Middle frontal gyrus (tissue), 1 donor: Measurements from ENCODE around the gene RMDN3.

Experiments
- DNase-seq: peaks from one replicate; pipeline ENCODE4 v3.0.0-alpha.2; 2015; ENCODE audit warnings: low spot score; ENCODE audit errors: extremely low spot score

RMDN3 gene

DNA sequence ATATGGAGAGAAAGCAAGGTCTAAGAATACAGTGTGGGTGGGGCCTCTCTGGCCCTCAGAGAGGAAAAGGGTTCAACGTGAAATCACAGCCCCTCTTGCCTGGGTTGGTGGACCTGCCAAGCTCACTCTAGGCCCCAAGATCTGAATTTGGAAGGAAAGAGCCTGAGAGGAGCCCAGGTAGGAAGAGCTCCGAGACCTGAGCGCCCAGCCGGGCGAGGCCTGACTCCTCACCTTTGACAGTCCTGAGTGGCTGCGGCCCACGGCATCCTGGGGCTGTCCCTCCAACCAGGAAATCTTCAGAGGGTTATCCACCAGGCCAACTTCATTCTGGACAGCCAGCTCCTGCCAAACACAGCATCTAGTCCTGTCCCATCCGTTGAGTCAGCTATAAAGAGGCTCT is 18.4 kb upstream of the RMDN3 start:
- DNase-seq = no peak

GRCh38 chr15:40772014-40772413 is 17.0 kb upstream of the RMDN3 start:
- no peak for DNase-seq

- no peak for DNase-seq
Measured at GRCh38 chr15:40771242-40771641, 16.2 kb upstream of the RMDN3 start.

GRCh38 chr15:40770147-40770721 is 15.2 kb upstream of the RMDN3 start:
- no peak for DNase-seq

DNA sequence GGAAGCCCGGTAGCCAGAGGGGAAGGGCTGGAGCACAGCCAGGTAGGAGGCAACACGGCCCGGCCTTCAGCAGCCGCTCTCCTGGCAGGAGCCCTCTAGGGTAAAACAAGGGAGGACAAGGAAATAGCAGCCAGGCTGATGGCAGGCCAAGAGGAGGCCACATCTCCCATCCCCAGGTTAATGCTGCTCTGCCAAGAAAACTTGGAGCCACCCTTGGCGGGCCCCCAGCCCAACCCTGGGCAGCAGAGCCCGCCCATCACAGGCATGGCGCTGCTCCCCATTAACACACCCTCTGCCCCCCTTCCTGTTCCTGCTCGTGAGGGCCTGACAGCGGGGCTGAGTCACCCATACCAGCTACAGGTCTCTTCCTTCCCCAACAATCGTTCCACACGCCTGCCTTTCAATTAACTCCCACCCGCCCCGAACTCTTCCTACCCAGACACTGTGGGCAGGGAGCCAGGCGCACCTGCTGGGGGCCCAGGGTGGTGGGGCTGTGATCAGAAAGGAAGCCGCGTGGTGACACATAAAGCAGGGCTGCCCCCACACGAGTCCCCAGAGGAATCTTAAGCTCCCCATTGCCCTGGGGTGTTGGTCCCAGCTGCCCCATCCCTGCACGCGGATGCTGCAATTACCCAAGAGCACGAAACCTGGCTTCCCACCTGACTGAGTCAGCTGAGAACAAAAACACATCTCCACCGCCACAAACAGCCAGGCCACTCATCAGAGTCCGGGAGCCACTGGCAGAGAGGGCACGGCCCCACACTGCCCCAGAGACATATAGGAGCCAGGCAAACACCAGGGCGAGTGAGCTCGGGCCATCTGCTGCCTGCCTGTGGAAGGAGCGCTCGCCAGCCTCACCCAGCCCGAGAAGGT is 14.5 kb upstream of the RMDN3 start, which contains the start of gene C15orf62:
TSS of gene C15orf62 (plus strand) at position 707 of the 873 bp plus-strand sequence. CDS start 516 bp downstream, outside the sequence.
- no peak for DNase-seq

DNA sequence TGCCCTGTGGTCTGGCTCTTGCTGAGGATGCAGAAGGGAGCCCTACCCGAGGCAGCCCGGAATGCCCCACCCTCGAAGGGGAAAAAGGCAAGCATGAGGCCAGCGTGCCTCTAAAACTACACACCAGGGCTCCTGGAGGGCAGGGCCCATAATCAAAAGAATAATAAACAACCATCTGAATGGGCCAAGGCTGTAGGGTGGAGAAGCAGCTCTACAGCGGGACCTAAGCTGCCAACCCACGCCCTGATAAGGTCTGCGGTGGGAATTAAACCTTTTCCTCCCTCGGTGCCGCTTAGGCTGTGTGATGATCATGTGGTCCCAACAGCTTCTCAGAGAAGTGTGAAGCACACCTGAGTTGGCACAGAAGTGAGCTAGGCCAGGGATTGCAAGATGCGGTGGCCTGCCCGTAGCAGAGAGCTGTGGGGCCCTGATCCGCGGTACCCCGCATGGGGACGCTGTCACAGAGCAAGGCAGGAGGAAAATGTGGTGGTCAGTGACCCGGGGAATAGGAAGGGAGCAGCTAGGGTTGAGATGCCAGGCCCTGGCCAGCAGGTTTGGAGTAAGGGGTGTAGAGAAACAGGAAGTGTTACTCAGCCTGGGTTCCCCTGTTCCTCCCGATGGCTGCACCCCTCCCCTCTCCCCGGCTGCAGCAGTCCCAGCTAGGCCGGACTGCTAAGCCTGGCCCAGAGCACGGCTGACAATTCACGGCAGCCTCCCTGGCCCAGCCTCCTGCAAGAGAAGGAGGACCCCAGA is 13.6 kb upstream of the RMDN3 start:
- no peak for DNase-seq

GRCh38 chr15:40767838-40768500 is 12.9 kb upstream of the RMDN3 start:
- DNase-seq = no peak

DNA sequence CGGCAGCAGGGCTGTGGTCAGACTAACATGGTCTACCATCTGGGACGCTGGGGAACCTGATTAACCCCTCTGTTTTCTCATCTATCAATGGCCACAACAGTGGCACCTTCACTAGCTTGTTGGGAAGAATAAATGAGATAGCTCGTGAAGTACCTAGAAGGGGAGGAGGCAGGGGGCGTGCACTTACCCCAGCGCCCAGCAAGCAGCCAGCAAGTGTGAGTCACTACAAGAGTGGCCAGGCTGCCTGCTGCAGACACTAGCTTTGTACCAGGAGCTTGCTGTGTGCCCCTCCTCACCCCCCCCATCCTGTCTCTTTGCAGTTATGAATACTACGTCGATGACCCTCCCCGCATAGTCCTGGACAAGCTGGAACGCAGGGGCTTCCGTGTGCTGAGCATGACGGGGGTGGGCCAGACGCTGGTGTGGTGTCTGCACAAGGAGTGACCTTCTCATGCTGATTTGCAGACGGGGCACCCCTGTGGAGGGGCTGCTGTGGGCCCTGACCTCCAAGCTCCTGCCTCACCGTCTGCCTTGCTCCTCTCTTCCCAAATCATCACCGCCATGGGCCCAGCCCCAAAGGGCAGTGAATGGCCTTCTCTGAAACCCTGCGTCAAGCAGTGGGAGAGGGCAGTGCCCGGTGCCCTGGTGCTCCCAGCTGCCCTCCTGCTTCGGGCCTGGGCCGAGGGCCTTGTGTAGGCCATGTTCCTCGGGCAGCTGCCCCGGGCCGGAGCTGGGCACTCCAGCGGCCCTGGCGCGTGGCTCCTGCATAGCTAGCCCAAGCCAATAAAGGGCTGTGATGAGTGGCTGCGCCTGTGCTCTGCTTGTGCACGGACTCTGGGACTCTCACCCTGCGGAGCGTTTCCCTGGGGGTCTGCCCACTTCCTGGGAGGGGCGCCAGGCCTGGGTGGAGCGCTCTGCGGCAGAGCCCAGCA is 12.1 kb upstream of the RMDN3 start:
- DNase-seq = no peak

GRCh38 chr15:40766194-40766815 is 11.3 kb upstream of the RMDN3 start:
- no peak for DNase-seq

DNA sequence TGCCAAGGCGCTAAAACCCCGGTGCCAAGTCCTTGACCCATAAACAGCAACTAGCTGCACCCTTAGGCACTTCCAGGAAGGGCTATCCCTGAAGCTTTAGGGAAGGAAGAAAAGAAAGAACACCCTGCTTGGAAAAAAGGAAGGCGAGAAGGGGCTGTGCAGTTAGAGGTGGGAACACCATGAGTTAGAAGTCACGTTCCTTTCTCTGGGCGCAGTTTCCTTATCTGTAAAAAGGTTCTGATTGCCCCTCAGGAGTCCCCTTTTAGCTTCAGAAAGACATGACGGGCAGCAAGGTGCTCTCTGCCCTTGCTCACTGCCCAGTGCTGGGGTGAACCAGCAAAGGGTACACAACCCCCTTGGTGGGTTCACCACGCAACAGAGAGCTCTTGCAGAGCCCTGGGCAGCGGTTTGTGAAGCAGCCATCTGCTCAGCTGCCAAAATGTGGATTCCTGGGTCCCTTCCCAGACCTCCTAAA is 9.6 kb upstream of the RMDN3 start:
- DNase-seq = no peak

- DNase-seq = no peak
Measured at GRCh38 chr15:40763801-40764628, 9.0 kb upstream of the RMDN3 start, which contains the start of gene GCHFR. Gene GCHFR, plus strand, starts transcription at chr15:40764068. Its CDS starts 113 bp downstream, at chr15:40764181.

DNA sequence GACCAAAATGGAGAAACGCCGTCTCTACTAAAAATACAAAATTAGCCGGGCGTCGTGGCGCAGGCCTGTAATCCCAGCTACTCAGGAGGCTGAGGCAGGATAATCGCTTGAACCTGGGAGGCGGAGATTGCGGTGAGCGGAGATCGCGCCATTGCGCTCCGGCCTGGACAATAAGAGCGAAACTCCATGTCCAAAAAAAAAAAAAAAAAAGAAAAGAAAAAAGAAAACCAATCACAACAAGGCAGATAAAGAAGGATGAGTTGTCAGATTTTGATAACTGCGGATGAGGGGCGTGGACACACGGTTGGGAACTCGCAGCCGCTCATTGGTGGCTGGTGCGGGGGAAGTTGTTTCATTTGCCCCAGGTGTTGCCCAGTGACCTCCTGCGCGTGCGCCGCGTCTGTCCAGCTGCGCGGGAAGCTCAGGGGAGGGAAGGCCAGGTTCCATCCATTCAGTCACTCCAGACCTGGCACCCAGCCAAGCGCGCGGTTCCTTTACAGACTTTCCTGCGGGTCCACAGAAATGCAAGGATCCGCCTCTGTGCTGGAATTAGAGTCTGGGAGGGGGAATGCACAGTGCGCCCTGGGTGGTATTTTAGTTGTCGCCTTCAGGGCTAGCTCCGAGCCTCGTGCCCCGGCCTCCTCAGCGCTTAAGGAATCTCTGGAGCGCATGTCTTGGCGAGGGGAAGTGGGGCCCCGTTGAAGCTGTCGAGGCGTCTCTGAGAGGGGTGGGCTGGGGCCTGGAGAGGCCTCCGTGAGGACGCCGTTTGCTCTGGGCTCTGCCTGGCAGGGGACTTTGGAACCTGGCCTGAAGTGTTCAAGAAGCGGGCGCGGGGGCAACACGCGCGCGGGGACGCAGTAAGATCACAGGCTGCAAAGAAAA is 8.1 kb upstream of the RMDN3 start:
- no peak for DNase-seq

DNA sequence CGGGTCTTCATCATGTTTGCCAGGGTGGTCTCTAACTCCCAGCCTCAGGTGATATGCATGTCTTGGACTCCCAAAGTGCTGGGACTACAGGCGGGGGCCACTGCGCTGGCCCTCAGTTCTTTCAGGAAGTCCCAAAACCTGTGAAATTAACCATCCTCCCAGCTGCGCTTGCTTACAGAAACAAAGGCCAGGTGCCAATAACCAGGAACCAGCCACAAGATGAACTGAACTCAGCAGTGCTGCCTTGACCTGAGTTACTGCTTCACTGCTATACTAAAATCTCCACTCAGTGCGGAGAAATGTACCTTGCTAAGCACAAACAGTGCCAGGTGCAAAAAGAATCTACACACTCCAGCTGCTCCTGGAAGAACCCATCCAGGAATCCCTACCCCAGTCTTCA is 4.9 kb upstream of the RMDN3 start:
- no peak for DNase-seq

DNA sequence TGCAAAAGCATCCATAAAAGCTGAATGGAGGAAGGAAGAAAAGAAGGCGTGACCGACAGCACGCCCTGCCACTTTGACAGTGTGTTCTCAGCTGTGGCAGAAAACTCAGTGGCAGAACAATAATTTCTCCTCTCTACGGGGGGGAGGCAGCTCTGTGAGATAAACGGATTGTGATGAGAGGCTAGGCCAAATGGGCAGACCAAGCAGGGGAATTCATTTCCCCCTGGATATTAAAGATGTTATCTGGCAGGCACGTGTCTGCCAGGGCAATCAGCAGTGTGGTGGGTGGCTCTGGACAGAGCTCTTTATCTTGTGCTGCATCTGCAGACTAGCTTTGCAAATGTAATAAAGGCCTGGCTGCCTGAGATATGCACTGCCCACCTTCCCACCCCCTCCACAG is 1.9 kb upstream of the RMDN3 start:
- no peak for DNase-seq

GRCh38 chr15:40755812-40756208 is 756 bp upstream of the RMDN3 start:
- no peak for DNase-seq

GRCh38 chr15:40754574-40754882 is 526 bp downstream of the RMDN3 start:
- DNase-seq = no peak

GRCh38 chr15:40751745-40752144 is 3.3 kb downstream of the RMDN3 start:
- DNase-seq = no peak

GRCh38 chr15:40750885-40751284 is 4.2 kb downstream of the RMDN3 start:
- no peak for DNase-seq
